ENCODE results near the gene OR4S1. TPM values are rescaled to one million over a fixed set of nuclear protein-coding genes. Genes with fewer than 3 reads are reported as not detected.

Gene OR4S1
- total and polyA plus RNA-seq, 2 donors (not counting 1 experiment from before 2014, with no cell fraction given): not detected

- Histone ChIP-seq H3K27ac (ENCODE audit: insufficient read depth, low read length) (no peak overlapping the region), H3K79me2 (ENCODE audit: control insufficient read depth, insufficient read depth, low read length) (no peaks in the 10 kb centered on the region), H3K36me3 (ENCODE audit: control insufficient read depth, insufficient read depth, low read length) (no peaks in the 10 kb centered on the region), H2AFZ (ENCODE audit: low read length) (no peak overlapping the region), H3K4me2 (ENCODE audit: extremely low read depth, insufficient read depth, low read length) (no peak overlapping the region), H3K4me1 (ENCODE audit: control insufficient read depth, extremely low read depth, insufficient read depth, low read length) (no peaks in the 10 kb centered on the region), H3K9me3 (ENCODE audit: control insufficient read depth, insufficient read depth, low read depth, low read length) (no peaks in the 10 kb centered on the region), H3K9ac (ENCODE audit: insufficient read depth, low read length) (no peak overlapping the region), H3K27me3 (ENCODE audit: control insufficient read depth, insufficient read depth, low read length) (no peaks in the 10 kb centered on the region), H4K20me1 (ENCODE audit: control insufficient read depth, extremely low read depth, insufficient read depth, low read length) (no peaks in the 10 kb centered on the region), H3K4me3 (replicated peaks in 1 of 4; ENCODE audit: control extremely low read depth in 1 of 4, insufficient read depth in 1 of 4, low read depth in 3 of 4, low read length in 4 of 4) (no peak overlapping the region)
- TF ChIP-seq EZH2 (IDR thresholded peaks at IDR 0.05; ENCODE audit: low read length, missing control alignments): no peak
- TF ChIP-seq, protein P1, sequence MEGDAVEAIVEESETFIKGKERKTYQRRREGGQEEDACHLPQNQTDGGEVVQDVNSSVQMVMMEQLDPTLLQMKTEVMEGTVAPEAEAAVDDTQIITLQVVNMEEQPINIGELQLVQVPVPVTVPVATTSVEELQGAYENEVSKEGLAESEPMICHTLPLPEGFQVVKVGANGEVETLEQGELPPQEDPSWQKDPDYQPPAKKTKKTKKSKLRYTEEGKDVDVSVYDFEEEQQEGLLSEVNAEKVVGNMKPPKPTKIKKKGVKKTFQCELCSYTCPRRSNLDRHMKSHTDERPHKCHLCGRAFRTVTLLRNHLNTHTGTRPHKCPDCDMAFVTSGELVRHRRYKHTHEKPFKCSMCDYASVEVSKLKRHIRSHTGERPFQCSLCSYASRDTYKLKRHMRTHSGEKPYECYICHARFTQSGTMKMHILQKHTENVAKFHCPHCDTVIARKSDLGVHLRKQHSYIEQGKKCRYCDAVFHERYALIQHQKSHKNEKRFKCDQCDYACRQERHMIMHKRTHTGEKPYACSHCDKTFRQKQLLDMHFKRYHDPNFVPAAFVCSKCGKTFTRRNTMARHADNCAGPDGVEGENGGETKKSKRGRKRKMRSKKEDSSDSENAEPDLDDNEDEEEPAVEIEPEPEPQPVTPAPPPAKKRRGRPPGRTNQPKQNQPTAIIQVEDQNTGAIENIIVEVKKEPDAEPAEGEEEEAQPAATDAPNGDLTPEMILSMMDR (conservative IDR thresholded peaks at IDR 0.05 in 1 of 2, IDR thresholded peaks at IDR 0.05 in 1 of 2; ENCODE audit: low read depth in 1 of 2, low read length in 2 of 2): no peak
- no peak for DNase-seq (ENCODE audit: low read depth in 2 of 2)
Observed at GRCh38 chr11:48354013-48354412, 48.0 kb downstream of the OR4S1 start.

DNA sequence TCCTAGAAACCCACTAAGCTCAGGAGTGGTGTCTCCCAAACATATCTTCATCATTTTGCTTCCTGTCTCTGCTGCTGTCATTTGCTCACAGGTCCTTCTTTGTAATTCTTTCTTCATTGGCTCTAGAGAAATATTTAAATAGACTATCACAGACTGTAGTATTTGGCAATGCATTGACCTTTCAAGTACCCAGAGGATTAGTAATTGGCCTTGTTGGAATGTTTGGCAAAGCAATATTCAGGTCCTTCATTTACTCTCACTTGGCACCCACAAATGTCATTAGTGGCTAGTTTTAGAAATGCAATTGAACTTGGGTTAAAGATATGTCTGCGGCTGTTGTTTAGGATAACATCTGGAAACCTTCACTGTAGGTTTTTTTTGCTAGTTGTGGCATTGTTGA lies 48.7 kb downstream of the OR4S1 start:
- no peak overlapping the region for H3K4me3 ChIP-seq (replicated peaks in 1 of 4; ENCODE audit: control extremely low read depth in 1 of 4, insufficient read depth in 1 of 4, low read depth in 3 of 4, low read length in 4 of 4)
- no peaks in the 10 kb centered on the region for H3K9me3 ChIP-seq (ENCODE audit: control insufficient read depth, insufficient read depth, low read depth, low read length)
- no peak overlapping the region for H2AFZ ChIP-seq (ENCODE audit: low read length)
- TF ChIP-seq, protein P1 (conservative IDR thresholded peaks at IDR 0.05 in 1 of 2, IDR thresholded peaks at IDR 0.05 in 1 of 2; ENCODE audit: low read depth in 1 of 2, low read length in 2 of 2): no peak
- TF ChIP-seq EZH2 (IDR thresholded peaks at IDR 0.05; ENCODE audit: low read length, missing control alignments): no peak
- no peaks in the 10 kb centered on the region for H3K36me3 ChIP-seq (ENCODE audit: control insufficient read depth, insufficient read depth, low read length)
- H3K27me3 ChIP-seq (ENCODE audit: control insufficient read depth, insufficient read depth, low read length): no peaks in the 10 kb centered on the region
- no peak for DNase-seq (ENCODE audit: low read depth in 2 of 2)
- H3K79me2 ChIP-seq (ENCODE audit: control insufficient read depth, insufficient read depth, low read length): no peaks in the 10 kb centered on the region
- H3K27ac ChIP-seq (ENCODE audit: insufficient read depth, low read length): no peak overlapping the region
- no peak overlapping the region for H3K9ac ChIP-seq (ENCODE audit: insufficient read depth, low read length)
- H3K4me1 ChIP-seq (ENCODE audit: control insufficient read depth, extremely low read depth, insufficient read depth, low read length): no peaks in the 10 kb centered on the region
- H3K4me2 ChIP-seq (ENCODE audit: extremely low read depth, insufficient read depth, low read length): no peak overlapping the region
- H4K20me1 ChIP-seq (ENCODE audit: control insufficient read depth, extremely low read depth, insufficient read depth, low read length): no peaks in the 10 kb centered on the region

Other genes starting within 250 kb of the OR4S1 start
- not detected in 2 replicates for gene OR4B1, start 89.4 kb upstream of the OR4S1 start, total RNA-seq
- gene OR4B1, start 89.4 kb upstream of the OR4S1 start, polyA plus RNA-seq: not detected in 2 replicates
- not detected in 2 replicates for gene OR4X2, start 61.1 kb upstream of the OR4S1 start, total RNA-seq
- gene OR4X2, start 61.1 kb upstream of the OR4S1 start, polyA plus RNA-seq: not detected in 2 replicates
- not detected in 2 replicates for gene OR4X1, start 42.4 kb upstream of the OR4S1 start, total RNA-seq
- gene OR4X1, start 42.4 kb upstream of the OR4S1 start, polyA plus RNA-seq: not detected in 2 replicates
- not detected in 2 replicates for gene OR4C3, start 18.7 kb downstream of the OR4S1 start, total RNA-seq
- not detected in 2 replicates for gene OR4C3, start 18.7 kb downstream of the OR4S1 start, polyA plus RNA-seq
- not detected in 2 replicates for gene OR4C5, start 60.2 kb downstream of the OR4S1 start, total RNA-seq
- not detected in 2 replicates for gene OR4C5, start 60.2 kb downstream of the OR4S1 start, polyA plus RNA-seq
- gene OR4A47, start 182.6 kb downstream of the OR4S1 start, total RNA-seq: not detected in 2 replicates
- gene OR4A47, start 182.6 kb downstream of the OR4S1 start, polyA plus RNA-seq: not detected in 2 replicates

Data from fibroblast of lung (primary cell).